ENCODE results near the gene SMOC2. TPM values are rescaled to one million over a fixed set of nuclear protein-coding genes. Genes with fewer than 3 reads are reported as not detected.

The SMOC2 gene
- total RNA-seq, 4 donors from 2014 or later: 74.7 to 139 (median 118) TPM

DNA sequence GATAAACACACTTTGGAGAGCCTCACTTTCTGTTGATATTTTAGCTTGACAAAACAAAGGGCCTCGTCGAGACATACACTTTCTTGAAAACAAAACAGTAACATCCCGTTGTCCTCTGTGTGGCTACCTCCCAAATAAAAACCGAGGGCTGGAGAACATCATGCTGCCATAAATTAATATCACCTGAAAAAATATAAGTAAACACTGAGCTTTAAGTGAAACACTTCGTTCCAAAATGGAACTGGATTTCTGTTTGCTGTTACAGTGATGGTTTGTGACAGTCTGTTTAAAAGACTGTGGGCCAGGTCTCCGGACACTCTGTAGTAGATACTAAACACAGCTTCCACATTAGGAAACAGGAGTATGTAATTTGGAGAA is 187.2 kb downstream of the SMOC2 start:
- no peak for TF ChIP-seq POLR2A (IDR thresholded peaks at IDR 0.05)
- TF ChIP-seq, protein P1, sequence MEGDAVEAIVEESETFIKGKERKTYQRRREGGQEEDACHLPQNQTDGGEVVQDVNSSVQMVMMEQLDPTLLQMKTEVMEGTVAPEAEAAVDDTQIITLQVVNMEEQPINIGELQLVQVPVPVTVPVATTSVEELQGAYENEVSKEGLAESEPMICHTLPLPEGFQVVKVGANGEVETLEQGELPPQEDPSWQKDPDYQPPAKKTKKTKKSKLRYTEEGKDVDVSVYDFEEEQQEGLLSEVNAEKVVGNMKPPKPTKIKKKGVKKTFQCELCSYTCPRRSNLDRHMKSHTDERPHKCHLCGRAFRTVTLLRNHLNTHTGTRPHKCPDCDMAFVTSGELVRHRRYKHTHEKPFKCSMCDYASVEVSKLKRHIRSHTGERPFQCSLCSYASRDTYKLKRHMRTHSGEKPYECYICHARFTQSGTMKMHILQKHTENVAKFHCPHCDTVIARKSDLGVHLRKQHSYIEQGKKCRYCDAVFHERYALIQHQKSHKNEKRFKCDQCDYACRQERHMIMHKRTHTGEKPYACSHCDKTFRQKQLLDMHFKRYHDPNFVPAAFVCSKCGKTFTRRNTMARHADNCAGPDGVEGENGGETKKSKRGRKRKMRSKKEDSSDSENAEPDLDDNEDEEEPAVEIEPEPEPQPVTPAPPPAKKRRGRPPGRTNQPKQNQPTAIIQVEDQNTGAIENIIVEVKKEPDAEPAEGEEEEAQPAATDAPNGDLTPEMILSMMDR (IDR thresholded peaks at IDR 0.05): no peak
- TF ChIP-seq EP300 (IDR thresholded peaks at IDR 0.05): no peak
- H3K4me1 ChIP-seq: no peaks in the 10 kb centered on the region
- no peaks in the 10 kb centered on the region for H3K27me3 ChIP-seq
- DNase-seq (ENCODE audit: low spot score in 2 of 2): no peak
- no peaks in the 10 kb centered on the region for H3K36me3 ChIP-seq
- no peaks in the 10 kb centered on the region for H3K9me3 ChIP-seq
- no peak overlapping the region for H3K27ac ChIP-seq
- WGBS, 2 donors: 69 to 72% methylated on average over 6 of the region's 6 CpGs
- H3K4me3 ChIP-seq: no peak overlapping the region

DNA sequence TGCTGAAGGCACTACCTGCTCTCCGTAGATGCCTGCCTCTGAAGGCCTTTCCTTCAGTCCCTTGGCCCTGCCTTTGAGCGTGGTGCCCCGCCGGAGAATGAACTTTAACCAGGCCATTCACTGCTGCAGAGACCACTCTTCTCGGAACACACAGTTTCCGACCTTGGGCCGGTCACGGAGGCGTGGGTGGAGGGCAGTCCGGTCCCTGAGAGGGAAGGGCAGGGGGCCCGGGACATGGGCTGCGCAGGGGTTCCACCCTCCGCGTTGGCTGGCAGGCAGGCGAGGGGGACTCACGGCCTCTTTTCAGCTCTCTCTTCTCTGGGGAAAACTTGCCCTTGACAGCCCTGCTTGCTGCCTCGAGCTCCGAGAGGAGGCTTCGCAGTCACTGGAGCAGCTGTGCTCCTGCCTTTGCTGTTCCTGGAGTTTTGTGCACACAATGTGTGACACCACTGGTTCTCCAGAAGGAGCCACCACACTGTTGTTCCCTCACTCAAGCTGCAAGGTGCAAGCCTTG is 187.8 kb downstream of the SMOC2 start:
- Histone ChIP-seq H3K27me3 (no peaks in the 10 kb centered on the region), H3K9me3 (peaks cover 0 to 1% (median 0%) of the 10 kb centered on the region in 4 donors), H3K4me1 (no peaks in the 10 kb centered on the region), H3K36me3 (no peaks in the 10 kb centered on the region), H3K4me3 (no peak overlapping the region), H3K27ac (no peak overlapping the region)
- no peak for DNase-seq (ENCODE audit: low spot score in 2 of 2)
- TF ChIP-seq, protein P1 (IDR thresholded peaks at IDR 0.05): no peak
- TF ChIP-seq POLR2A (IDR thresholded peaks at IDR 0.05) (no peak), EP300 (IDR thresholded peaks at IDR 0.05) (no peak)
- WGBS, 2 donors: 74 to 80% methylated on average over 10 to 19 of the region's 19 CpGs

DNA sequence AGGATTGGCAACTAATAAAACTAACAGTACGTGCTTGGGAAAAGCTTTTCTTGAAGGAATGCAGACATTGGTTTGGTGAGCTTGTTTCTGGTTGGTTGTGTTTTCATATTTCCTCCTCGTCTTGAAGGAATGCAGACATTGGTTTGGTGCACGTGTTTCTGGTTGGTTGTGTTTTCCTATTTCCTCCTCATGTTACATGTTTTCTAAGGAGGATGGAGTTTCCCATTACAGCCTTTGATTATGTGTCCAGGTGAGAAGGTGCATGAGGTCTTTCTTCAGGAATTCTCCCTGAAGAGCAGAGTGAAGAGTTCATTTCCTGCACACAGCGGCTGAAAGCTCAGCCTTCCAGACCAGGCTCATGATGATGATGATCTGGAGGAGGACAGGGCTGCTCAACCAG is 190.6 kb downstream of the SMOC2 start:
- H3K4me1 ChIP-seq: no peaks in the 10 kb centered on the region
- WGBS, 2 donors: 73 to 80% methylated on average over 4 of the region's 4 CpGs

DNA sequence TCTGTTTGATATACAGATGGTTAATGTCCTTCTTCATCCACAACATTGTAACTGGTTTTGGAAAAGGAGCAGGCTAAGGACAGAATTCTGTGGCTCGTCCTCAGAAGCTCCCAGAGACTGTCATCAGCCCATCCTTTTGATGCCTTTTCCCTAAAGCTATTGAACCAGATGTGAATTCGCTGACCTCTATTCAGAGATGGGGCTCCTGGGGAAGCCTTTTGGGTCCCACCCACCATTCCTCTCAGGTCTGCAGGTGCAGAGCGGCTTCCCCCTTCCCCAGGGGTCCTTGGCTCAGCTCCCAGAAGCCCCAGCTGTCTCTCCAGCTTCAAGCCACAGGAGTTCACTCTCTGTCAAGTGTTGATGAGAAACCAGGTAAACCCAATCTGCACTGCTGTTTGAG is 191.7 kb downstream of the SMOC2 start:
- Histone ChIP-seq H3K4me3 (no peak overlapping the region), H3K27me3 (no peaks in the 10 kb centered on the region), H3K27ac (no peak overlapping the region), H3K9me3 (peaks cover 0 to 4% (median 0%) of the 10 kb centered on the region in 4 donors), H3K4me1 (peaks cover 0 to 6% (median 0%) of the 10 kb centered on the region in 4 donors), H3K36me3 (no peaks in the 10 kb centered on the region)
- WGBS, 2 donors: 83 to 88% methylated on average over 3 of the region's 3 CpGs
- no peak for DNase-seq (ENCODE audit: low spot score in 2 of 2)
- TF ChIP-seq EP300 (IDR thresholded peaks at IDR 0.05): no peak
- TF ChIP-seq, protein P1 (IDR thresholded peaks at IDR 0.05): no peak

More for the DNA sequence above, 190.6 kb downstream of the SMOC2 start:
- no peak overlapping the region for H3K4me3 ChIP-seq
- H3K27me3 ChIP-seq: no peaks in the 10 kb centered on the region
- H3K36me3 ChIP-seq: no peaks in the 10 kb centered on the region
- H3K27ac ChIP-seq: no peak overlapping the region
- no peak for DNase-seq (ENCODE audit: low spot score in 2 of 2)
- peaks cover 0 to 4% (median 0%) of the 10 kb centered on the region in 4 donors for H3K9me3 ChIP-seq
- no peak for TF ChIP-seq POLR2A (IDR thresholded peaks at IDR 0.05)
- TF ChIP-seq, protein P1 (IDR thresholded peaks at IDR 0.05): no peak
- no peak for TF ChIP-seq EP300 (IDR thresholded peaks at IDR 0.05)

DNA sequence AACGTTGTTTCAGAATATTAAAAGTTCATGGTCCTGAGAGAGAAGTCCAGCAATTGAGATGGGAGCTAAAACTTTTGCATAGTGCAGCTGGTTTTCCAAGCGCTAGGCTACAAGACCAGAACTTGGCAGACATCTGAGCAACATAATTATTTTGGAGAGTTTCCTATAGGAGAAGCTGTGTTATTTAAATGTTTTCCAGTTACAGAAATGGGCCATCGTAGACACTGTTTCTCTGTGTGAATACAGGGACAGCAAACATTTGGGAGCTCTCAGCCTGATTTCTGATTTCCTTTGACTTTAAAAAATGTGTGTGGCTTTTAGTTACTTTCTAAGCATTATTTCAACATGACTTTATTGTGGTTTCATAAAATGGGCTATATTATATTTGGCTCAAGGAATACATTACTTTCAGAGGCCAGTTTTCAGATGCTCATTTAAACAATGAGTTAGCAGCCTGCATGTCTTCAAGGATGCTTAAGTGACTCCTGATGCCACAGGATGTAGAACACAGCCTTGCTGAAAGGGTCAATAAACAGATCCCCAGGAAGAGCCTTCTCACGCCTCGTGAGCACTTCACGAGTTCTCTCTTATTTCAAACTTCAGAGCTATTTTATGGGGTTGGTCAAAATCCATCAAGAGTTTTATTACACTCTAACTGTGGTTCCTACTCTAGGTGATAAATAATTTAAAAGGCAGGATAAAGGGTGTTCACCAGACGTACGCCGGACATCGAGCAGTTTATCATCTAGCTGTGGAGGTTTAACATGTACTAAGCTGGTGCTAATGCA is 193.8 kb downstream of the SMOC2 start:
- Histone ChIP-seq H3K4me3 (no peak overlapping the region), H3K27ac (no peak overlapping the region), H3K36me3 (no peaks in the 10 kb centered on the region), H3K4me1 (peaks cover 0 to 23% (median 0%) of the 10 kb centered on the region in 4 donors), H3K9me3 (peaks cover 0 to 4% (median 0%) of the 10 kb centered on the region in 4 donors), H3K27me3 (no peaks in the 10 kb centered on the region)
- DNase-seq (ENCODE audit: low spot score in 2 of 2): no peak
- TF ChIP-seq, protein P1 (IDR thresholded peaks at IDR 0.05): no peak
- TF ChIP-seq EP300 (IDR thresholded peaks at IDR 0.05) (no peak), POLR2A (IDR thresholded peaks at IDR 0.05) (no peak)
- 61 to 73% methylated on average over 10 of the region's 10 CpGs for WGBS, 2 donors

Data from tibial nerve (tissue), 4 donors.